WTC11 (cell line): Measurements from ENCODE around the gene CSH1. TPM values are rescaled to one million over a fixed set of nuclear protein-coding genes. Genes with fewer than 3 reads are reported as not detected.

Experiments
- ATAC-seq: fragments of 200-7000 bp; cut with Tn5 transposase; 2 replicates; pipeline ENCODE4 v1.10.0; 2021; ENCODE audit warnings: mild to moderate bottlenecking, moderate library complexity
- CTCF ChIA-PET: fragments of 300-600 bp; sonication (Branson Sonifier 250); formaldehyde crosslinking; loops from one replicate; lab custom pipeline; 2021; ENCODE audit warnings: antibody characterized with exemption; lab: Charles Lee
- POLR2A ChIA-PET: fragments of 350-600 bp; sonication (Branson Sonifier 250); formaldehyde crosslinking; loops from one replicate; lab custom pipeline; 2021; ENCODE audit warnings: antibody characterized with exemption; lab: Charles Lee
- DNase-seq: peaks from one replicate; pipeline ENCODE4 v3.0.0; 2021; ENCODE audit warnings: low spot score
- H3K27ac Mint-ChIP-seq: 2 replicates; pipeline ENCODE4 v1.8.0; 2021; ENCODE audit warnings: mixed read lengths
- H3K27me3 Mint-ChIP-seq: 2 replicates; pipeline ENCODE4 v1.8.0; 2021; ENCODE audit warnings: low read depth, mild to moderate bottlenecking, moderate library complexity, mixed read lengths
- H3K36me3 Mint-ChIP-seq: 2 replicates; pipeline ENCODE4 v1.8.0; 2021; ENCODE audit warnings: mixed read lengths
- H3K4me1 Mint-ChIP-seq: 2 replicates; pipeline ENCODE4 v1.8.0; 2022; ENCODE audit warnings: mixed read lengths
- H3K4me3 Mint-ChIP-seq: 2 replicates; pipeline ENCODE4 v1.8.0; 2021; ENCODE audit warnings: mild to moderate bottlenecking, moderate library complexity, mixed read lengths
- H3K9me3 Mint-ChIP-seq: 2 replicates; pipeline ENCODE4 v1.8.0; 2021; ENCODE audit warnings: mixed read lengths
- EMX1 ChIP-seq: fragments of 250-450 bp; sonication (Bioruptor Pico); IDR thresholded peaks from 2 replicates; pipeline ENCODE4 v1.8.0; 2021; ENCODE audit warnings: mild to moderate bottlenecking
- HMGA2 ChIP-seq: fragments of 250-450 bp; sonication (Bioruptor Pico); IDR thresholded peaks from 2 replicates; pipeline ENCODE4 v1.4.0; 2021; ENCODE audit warnings: mild to moderate bottlenecking, moderate library complexity
- JAZF1 ChIP-seq: fragments of 250-450 bp; sonication (Bioruptor Pico); IDR thresholded peaks from 2 replicates; pipeline ENCODE4 v1.9.0; 2021; ENCODE audit warnings: moderate library complexity, mild to moderate bottlenecking, inconsistent platforms
- MXD4 ChIP-seq: fragments of 250-450 bp; sonication (Bioruptor Pico); IDR thresholded peaks from 2 replicates; pipeline ENCODE4 v1.8.0; 2021; ENCODE audit warnings: mild to moderate bottlenecking, moderate library complexity, borderline replicate concordance
- NFE2L1 ChIP-seq: sonication (generic); formaldehyde crosslinking; IDR thresholded peaks from 2 replicates; pipeline ENCODE4 v1.8.1; 2023; ENCODE audit warnings: missing genetic modification reagents
- NR2C2 ChIP-seq: sonication (generic); formaldehyde crosslinking; IDR thresholded peaks from 2 replicates; pipeline ENCODE4 v1.8.0; 2022; ENCODE audit warnings: mild to moderate bottlenecking, missing genetic modification reagents
- NR3C1 ChIP-seq: sonication (generic); formaldehyde crosslinking; conservative IDR thresholded peaks from 2 replicates; pipeline ENCODE4 v1.8.1; 2023; ENCODE audit warnings: low read depth, mild to moderate bottlenecking, missing genetic modification reagents
- PRRX2 ChIP-seq: fragments of 250-450 bp; sonication (Bioruptor Pico); IDR thresholded peaks from 2 replicates; pipeline ENCODE4 v1.8.0; 2021; ENCODE audit warnings: mild to moderate bottlenecking
- RORB ChIP-seq: fragments of 250-450 bp; sonication (Bioruptor Pico); IDR thresholded peaks from 2 replicates; pipeline ENCODE4 v1.9.0; 2021; ENCODE audit warnings: mild to moderate bottlenecking
- SMAD3 ChIP-seq: sonication (generic); formaldehyde crosslinking; IDR thresholded peaks from 2 replicates; pipeline ENCODE4 v1.8.0; 2022; ENCODE audit warnings: missing genetic modification reagents, mild to moderate bottlenecking, borderline replicate concordance
- SMAD4 ChIP-seq: sonication (generic); formaldehyde crosslinking; IDR thresholded peaks from 2 replicates; pipeline ENCODE4 v1.8.0; 2022; ENCODE audit warnings: mild to moderate bottlenecking, missing genetic modification reagents
- TEAD1 ChIP-seq: sonication (generic); formaldehyde crosslinking; IDR thresholded peaks from 2 replicates; pipeline ENCODE4 v1.8.0; 2022; ENCODE audit warnings: mild to moderate bottlenecking, missing genetic modification reagents
- TEAD4 ChIP-seq: sonication (generic); formaldehyde crosslinking; IDR thresholded peaks from 2 replicates; pipeline ENCODE4 v1.8.0; 2022; ENCODE audit warnings: mild to moderate bottlenecking, missing genetic modification reagents
- ZNF121 ChIP-seq: sonication (generic); formaldehyde crosslinking; IDR thresholded peaks from 2 replicates; pipeline ENCODE4 v1.8.0; 2023; ENCODE audit warnings: missing genetic modification reagents
- ZNF219 ChIP-seq: sonication (generic); formaldehyde crosslinking; IDR thresholded peaks from 2 replicates; pipeline ENCODE4 v1.8.0; 2023; ENCODE audit warnings: missing genetic modification reagents, mild to moderate bottlenecking, borderline replicate concordance
- ZNF317 ChIP-seq: sonication (generic); formaldehyde crosslinking; IDR thresholded peaks from 2 replicates; pipeline ENCODE4 v1.8.1; 2023; ENCODE audit warnings: low read depth, mild to moderate bottlenecking, moderate library complexity, missing genetic modification reagents, borderline replicate concordance
- ZNF396 ChIP-seq: fragments of 250-450 bp; sonication (Bioruptor Pico); IDR thresholded peaks from 2 replicates; pipeline ENCODE4 v1.8.0; 2021; ENCODE audit warnings: mild to moderate bottlenecking, moderate library complexity, borderline replicate concordance
- total RNA-seq: library from RNA; stranded (reverse); gene quantifications from 3 replicates; pipeline ENCODE4 v1.2.3, GENCODE V29; 2021
- TF ChIP-seq, protein P1 (sequence below): sonication (generic); formaldehyde crosslinking; IDR thresholded peaks from 2 replicates; pipeline ENCODE4 v1.8.1; 2022; ENCODE audit warnings: low read depth, mild to moderate bottlenecking, moderate library complexity, missing genetic modification reagents, borderline replicate concordance
- TF ChIP-seq, protein P2 (sequence below): sonication (generic); formaldehyde crosslinking; IDR thresholded peaks from 2 replicates; pipeline ENCODE4 v1.8.1; 2023; ENCODE audit warnings: mild to moderate bottlenecking, missing genetic modification reagents
- TF ChIP-seq, protein P3 (sequence below): sonication (generic); formaldehyde crosslinking; conservative IDR thresholded peaks from 2 replicates; pipeline ENCODE4 v1.8.1; 2022; ENCODE audit warnings: mild to moderate bottlenecking, missing genetic modification reagents
- TF ChIP-seq, protein P4 (sequence below): sonication (generic); formaldehyde crosslinking; IDR thresholded peaks from 2 replicates; pipeline ENCODE4 v1.8.1; 2023; ENCODE audit warnings: mild to moderate bottlenecking, missing genetic modification reagents, moderate library complexity
- TF ChIP-seq, protein P5 (sequence below): sonication (generic); formaldehyde crosslinking; IDR thresholded peaks from 2 replicates; pipeline ENCODE4 v1.8.0; 2023; ENCODE audit warnings: missing genetic modification reagents
- TF ChIP-seq, protein P6 (sequence below): sonication (generic); formaldehyde crosslinking; IDR thresholded peaks from 2 replicates; pipeline ENCODE4 v1.8.1; 2023; ENCODE audit warnings: mild to moderate bottlenecking, missing genetic modification reagents, moderate library complexity

The CSH1 gene
- total RNA-seq, 1 experiment from 2014 or later: not detected

DNA sequence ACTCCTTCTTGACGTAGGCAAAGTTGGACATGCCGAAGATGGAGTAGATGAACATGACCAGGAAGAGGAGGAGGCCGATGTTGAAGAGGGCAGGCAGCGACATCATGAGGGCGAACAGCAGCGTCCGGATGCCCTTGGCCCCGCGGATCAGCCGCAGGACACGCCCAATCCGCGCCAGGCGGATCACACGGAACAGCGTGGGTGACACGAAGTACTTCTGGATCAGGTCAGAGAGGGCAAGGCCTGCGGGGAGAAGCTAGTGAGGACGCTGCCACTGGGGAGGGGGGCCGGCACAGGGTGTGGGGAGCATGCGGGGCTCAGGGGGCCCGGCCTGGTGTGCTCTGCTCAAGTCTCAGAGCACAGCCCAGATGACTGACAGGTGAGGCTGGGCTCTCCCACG is 45.4 kb upstream of the CSH1 start:
- Mint-ChIP-seq H3K36me3 (no peaks in the 10 kb centered on the region; the same call in 1 of the 2 replicates), H3K27me3 (no peaks in the 10 kb centered on the region), H3K4me3 (no peak overlapping the region), H3K9me3 (no peaks in the 10 kb centered on the region), H3K4me1 (peaks cover 7% of the 10 kb centered on the region), H3K27ac (no peak overlapping the region)
- TF ChIP-seq ZNF317 (CRISPR knock-in tag) (no peak), PRRX2 (no peak), TEAD1 (CRISPR knock-in tag) (no peak), HMGA2 (CRISPR knock-in tag) (no peak), ZNF121 (CRISPR knock-in tag) (no peak), ZNF219 (CRISPR knock-in tag) (no peak), RORB (no peak), SMAD4 (CRISPR knock-in tag) (no peak), JAZF1 (no peak), MXD4 (no peak), TEAD4 (no peak), NR3C1 (CRISPR knock-in tag) (no peak), EMX1 (no peak), NR2C2 (CRISPR knock-in tag) (no peak)
- TF ChIP-seq, protein P1, sequence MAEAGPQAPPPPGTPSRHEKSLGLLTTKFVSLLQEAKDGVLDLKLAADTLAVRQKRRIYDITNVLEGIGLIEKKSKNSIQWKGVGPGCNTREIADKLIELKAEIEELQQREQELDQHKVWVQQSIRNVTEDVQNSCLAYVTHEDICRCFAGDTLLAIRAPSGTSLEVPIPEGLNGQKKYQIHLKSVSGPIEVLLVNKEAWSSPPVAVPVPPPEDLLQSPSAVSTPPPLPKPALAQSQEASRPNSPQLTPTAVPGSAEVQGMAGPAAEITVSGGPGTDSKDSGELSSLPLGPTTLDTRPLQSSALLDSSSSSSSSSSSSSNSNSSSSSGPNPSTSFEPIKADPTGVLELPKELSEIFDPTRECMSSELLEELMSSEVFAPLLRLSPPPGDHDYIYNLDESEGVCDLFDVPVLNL (CRISPR knock-in tag): no peak
- TF ChIP-seq, protein P2, sequence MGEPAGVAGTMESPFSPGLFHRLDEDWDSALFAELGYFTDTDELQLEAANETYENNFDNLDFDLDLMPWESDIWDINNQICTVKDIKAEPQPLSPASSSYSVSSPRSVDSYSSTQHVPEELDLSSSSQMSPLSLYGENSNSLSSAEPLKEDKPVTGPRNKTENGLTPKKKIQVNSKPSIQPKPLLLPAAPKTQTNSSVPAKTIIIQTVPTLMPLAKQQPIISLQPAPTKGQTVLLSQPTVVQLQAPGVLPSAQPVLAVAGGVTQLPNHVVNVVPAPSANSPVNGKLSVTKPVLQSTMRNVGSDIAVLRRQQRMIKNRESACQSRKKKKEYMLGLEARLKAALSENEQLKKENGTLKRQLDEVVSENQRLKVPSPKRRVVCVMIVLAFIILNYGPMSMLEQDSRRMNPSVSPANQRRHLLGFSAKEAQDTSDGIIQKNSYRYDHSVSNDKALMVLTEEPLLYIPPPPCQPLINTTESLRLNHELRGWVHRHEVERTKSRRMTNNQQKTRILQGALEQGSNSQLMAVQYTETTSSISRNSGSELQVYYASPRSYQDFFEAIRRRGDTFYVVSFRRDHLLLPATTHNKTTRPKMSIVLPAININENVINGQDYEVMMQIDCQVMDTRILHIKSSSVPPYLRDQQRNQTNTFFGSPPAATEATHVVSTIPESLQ: no peak
- TF ChIP-seq, protein P3, sequence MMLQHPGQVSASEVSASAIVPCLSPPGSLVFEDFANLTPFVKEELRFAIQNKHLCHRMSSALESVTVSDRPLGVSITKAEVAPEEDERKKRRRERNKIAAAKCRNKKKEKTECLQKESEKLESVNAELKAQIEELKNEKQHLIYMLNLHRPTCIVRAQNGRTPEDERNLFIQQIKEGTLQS (CRISPR knock-in tag): no peak
- TF ChIP-seq, protein P4, sequence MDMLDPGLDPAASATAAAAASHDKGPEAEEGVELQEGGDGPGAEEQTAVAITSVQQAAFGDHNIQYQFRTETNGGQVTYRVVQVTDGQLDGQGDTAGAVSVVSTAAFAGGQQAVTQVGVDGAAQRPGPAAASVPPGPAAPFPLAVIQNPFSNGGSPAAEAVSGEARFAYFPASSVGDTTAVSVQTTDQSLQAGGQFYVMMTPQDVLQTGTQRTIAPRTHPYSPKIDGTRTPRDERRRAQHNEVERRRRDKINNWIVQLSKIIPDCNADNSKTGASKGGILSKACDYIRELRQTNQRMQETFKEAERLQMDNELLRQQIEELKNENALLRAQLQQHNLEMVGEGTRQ: no peak
- TF ChIP-seq, protein P5, sequence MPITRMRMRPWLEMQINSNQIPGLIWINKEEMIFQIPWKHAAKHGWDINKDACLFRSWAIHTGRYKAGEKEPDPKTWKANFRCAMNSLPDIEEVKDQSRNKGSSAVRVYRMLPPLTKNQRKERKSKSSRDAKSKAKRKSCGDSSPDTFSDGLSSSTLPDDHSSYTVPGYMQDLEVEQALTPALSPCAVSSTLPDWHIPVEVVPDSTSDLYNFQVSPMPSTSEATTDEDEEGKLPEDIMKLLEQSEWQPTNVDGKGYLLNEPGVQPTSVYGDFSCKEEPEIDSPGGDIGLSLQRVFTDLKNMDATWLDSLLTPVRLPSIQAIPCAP: no peak
- TF ChIP-seq, protein P6, sequence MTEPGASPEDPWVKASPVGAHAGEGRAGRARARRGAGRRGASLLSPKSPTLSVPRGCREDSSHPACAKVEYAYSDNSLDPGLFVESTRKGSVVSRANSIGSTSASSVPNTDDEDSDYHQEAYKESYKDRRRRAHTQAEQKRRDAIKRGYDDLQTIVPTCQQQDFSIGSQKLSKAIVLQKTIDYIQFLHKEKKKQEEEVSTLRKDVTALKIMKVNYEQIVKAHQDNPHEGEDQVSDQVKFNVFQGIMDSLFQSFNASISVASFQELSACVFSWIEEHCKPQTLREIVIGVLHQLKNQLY (CRISPR knock-in tag): no peak
- DNase-seq: no peak
- POLR2A ChIA-PET: no interaction called here
- CTCF ChIA-PET: interaction anchor here (1.3 to 4.8 kb wide), 3 partner anchors 9 to 30 kb away, joined by 3 to 38 read pairs (median 5); partner anchors contain the start of genes CSHL1 and GH1
- ATAC-seq: no peak

DNA sequence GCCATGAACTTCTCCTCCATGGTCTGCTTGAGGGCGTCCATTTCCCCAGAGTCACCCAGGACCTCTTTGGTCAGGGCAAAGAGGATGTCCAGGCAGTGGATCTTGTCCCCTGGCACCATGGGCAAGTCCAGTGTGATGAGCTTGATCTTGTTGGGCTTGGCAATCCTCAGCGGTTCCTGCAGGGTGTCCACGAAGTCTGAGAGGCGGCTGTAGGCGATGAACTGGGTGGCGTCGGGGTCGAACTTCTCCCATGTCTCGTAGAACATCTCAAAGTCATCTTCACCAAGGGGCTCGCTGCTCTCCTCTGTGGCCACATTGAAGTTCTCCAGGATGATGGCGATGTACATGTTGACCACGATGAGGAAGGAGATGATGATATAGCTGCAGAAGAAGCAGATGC is 44.8 kb upstream of the CSH1 start:
- ATAC-seq (no peak), DNase-seq (no peak)
- POLR2A ChIA-PET: no interaction called here
- no peaks in the 10 kb centered on the region for H3K9me3 Mint-ChIP-seq
- H3K36me3 Mint-ChIP-seq: no peaks in the 10 kb centered on the region; the same call in 1 of the 2 replicates
- H3K4me3 Mint-ChIP-seq: no peak overlapping the region
- TF ChIP-seq SMAD3 (CRISPR knock-in tag): no peak
- no peak for TF ChIP-seq NFE2L1 (CRISPR knock-in tag)
- TF ChIP-seq ZNF396 (CRISPR knock-in tag): no peak
- CTCF ChIA-PET: interaction anchor here (1.1 to 4.8 kb wide), 3 partner anchors 9 to 49 kb away, joined by 3 to 38 read pairs (median 9); partner anchors contain the start of gene GH1
- no peak overlapping the region for H3K27ac Mint-ChIP-seq
- H3K27me3 Mint-ChIP-seq: no peaks in the 10 kb centered on the region
- peaks cover 7% of the 10 kb centered on the region for H3K4me1 Mint-ChIP-seq
